Dermis microvascular lymphatic vessel endothelial cell (primary cell): Measurements from ENCODE around the gene CAVIN2. TPM values are rescaled to one million over a fixed set of nuclear protein-coding genes. Genes with fewer than 3 reads are reported as not detected.
"Not testable (repeated sequence)": the region's sequence is repeated elsewhere in the genome, so short reads cannot be mapped to it uniquely, and the experiment has no call there.

Source experiments
- DNase-seq, 2 donors: peaks; one replicate each; pipeline versions ENCODE4 v3.0.0 to v3.0.0-alpha.2; 2010; ENCODE audit warnings: low read depth in 2 of 2
- total RNA-seq: library from RNA; depleted of rRNA; stranded (reverse); fragments of >200 nt; gene quantifications from 2 replicates; pipeline ENCODE4 v1.2.1, GENCODE V29; 2014

CAVIN2 gene
- total RNA-seq, 1 donor from 2014 or later = 282 TPM

- no peak for DNase-seq
Measured at GRCh38 chr2:191800874-191801273, 46.0 kb downstream of the CAVIN2 start.

- no peak for DNase-seq
Measured at GRCh38 chr2:191799526-191799925, 47.4 kb downstream of the CAVIN2 start.

- DNase-seq = no peak
Measured at GRCh38 chr2:191797942-191798876, 48.7 kb downstream of the CAVIN2 start.

- no peak for DNase-seq
Measured at GRCh38 chr2:191797500-191797899, 49.4 kb downstream of the CAVIN2 start.

GRCh38 chr2:191795715-191796114 lies 51.2 kb downstream of the CAVIN2 start:
- no peak for DNase-seq

- no peak for DNase-seq
Measured at GRCh38 chr2:191791953-191792560, 54.8 kb downstream of the CAVIN2 start.

- DNase-seq = no peak
Measured at GRCh38 chr2:191790737-191791136, 56.2 kb downstream of the CAVIN2 start.

GRCh38 chr2:191789796-191790195 lies 57.1 kb downstream of the CAVIN2 start:
- DNase-seq = no peak

GRCh38 chr2:191786694-191787093 lies 60.2 kb downstream of the CAVIN2 start:
- DNase-seq = no peak

GRCh38 chr2:191785651-191786050 lies 61.2 kb downstream of the CAVIN2 start:
- DNase-seq = not testable (repeated sequence)

Other genes with a start within 250 kb of the CAVIN2 start
- 8.5 and 10.3 TPM in 2 replicates for gene NABP1, start 169.0 kb downstream of the CAVIN2 start, total RNA-seq